ENCODE results near the gene UPB1.

Gene UPB1

GRCh38 chr22:24495365-24495675 lies 188 bp downstream of the UPB1 start:
- H3K4me3 ChIP-seq (ENCODE audit: extremely low read depth, insufficient read depth, low read length, poor library complexity, severe bottlenecking), result no peak overlapping the region
- H3K9me3 ChIP-seq (ENCODE audit: control insufficient read depth, low read length), result no peaks in the 10 kb centered on the region
- no peak overlapping the region for H3K27ac ChIP-seq (ENCODE audit: low read depth, low read length, severe bottlenecking)
- WGBS, 2 experiments (ENCODE audit: insufficient coverage in 2 of 2), result 94 to 96% methylated on average over 10 to 17 of the region's 17 CpGs
- no peaks in the 10 kb centered on the region for H3K36me3 ChIP-seq (ENCODE audit: control insufficient read depth, insufficient read depth, low read length)
- H3K4me1 ChIP-seq (ENCODE audit: control insufficient read depth, insufficient read depth, low read length, poor library complexity, severe bottlenecking), result peaks cover 10% of the 10 kb centered on the region

GRCh38 chr22:24496234-24496633 lies 1.1 kb downstream of the UPB1 start:
- Histone ChIP-seq H3K4me3 (ENCODE audit: extremely low read depth, insufficient read depth, low read length, poor library complexity, severe bottlenecking) (no peak overlapping the region), H3K4me1 (ENCODE audit: control insufficient read depth, insufficient read depth, low read length, poor library complexity, severe bottlenecking) (peaks cover 10% of the 10 kb centered on the region), H3K36me3 (ENCODE audit: control insufficient read depth, insufficient read depth, low read length) (no peaks in the 10 kb centered on the region), H3K9me3 (ENCODE audit: control insufficient read depth, low read length) (no peaks in the 10 kb centered on the region), H3K27ac (ENCODE audit: low read depth, low read length, severe bottlenecking) (no peak overlapping the region)
- WGBS, 2 experiments (ENCODE audit: insufficient coverage in 2 of 2), result 91 to 93% methylated on average over 3 to 4 of the region's 5 CpGs

DNA sequence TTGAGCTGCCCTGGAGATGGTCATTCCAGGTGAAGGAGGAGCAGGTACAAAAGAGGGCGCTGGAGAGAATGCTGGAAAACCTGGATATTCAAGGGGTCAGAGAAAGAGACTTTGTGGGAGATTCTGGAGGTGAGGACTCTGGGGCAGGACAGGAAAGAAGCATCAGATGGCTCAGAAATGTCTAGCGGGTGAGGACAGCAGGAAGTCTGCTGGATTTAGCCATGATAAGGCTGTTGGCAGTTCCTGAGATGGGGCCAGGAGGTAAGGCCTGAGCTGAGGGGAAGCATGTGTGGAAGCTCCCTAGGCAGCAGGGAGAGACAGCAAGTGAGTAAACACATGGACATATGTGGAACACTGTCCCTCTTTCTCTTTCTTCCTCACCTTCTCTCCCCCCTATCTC lies 1.5 kb downstream of the UPB1 start:
- no peak overlapping the region for H3K27ac ChIP-seq (ENCODE audit: low read depth, low read length, severe bottlenecking)

GRCh38 chr22:24497841-24498258 lies 2.7 kb downstream of the UPB1 start:
- H3K4me3 ChIP-seq (ENCODE audit: extremely low read depth, insufficient read depth, low read length, poor library complexity, severe bottlenecking), result no peak overlapping the region
- H3K36me3 ChIP-seq (ENCODE audit: control insufficient read depth, insufficient read depth, low read length), result no peaks in the 10 kb centered on the region
- H3K27ac ChIP-seq (ENCODE audit: low read depth, low read length, severe bottlenecking), result no peak overlapping the region
- no peaks in the 10 kb centered on the region for H3K9me3 ChIP-seq (ENCODE audit: control insufficient read depth, low read length)
- 71 to 83% methylated on average over 1 of the region's 2 CpGs for WGBS, 2 experiments (ENCODE audit: insufficient coverage in 2 of 2)
- peaks cover 12% of the 10 kb centered on the region for H3K4me1 ChIP-seq (ENCODE audit: control insufficient read depth, insufficient read depth, low read length, poor library complexity, severe bottlenecking)

More for the DNA sequence above, 1.5 kb downstream of the UPB1 start:
- no peak overlapping the region for H3K4me3 ChIP-seq (ENCODE audit: extremely low read depth, insufficient read depth, low read length, poor library complexity, severe bottlenecking)
- H3K9me3 ChIP-seq (ENCODE audit: control insufficient read depth, low read length), result no peaks in the 10 kb centered on the region
- H3K36me3 ChIP-seq (ENCODE audit: control insufficient read depth, insufficient read depth, low read length), result no peaks in the 10 kb centered on the region
- H3K4me1 ChIP-seq (ENCODE audit: control insufficient read depth, insufficient read depth, low read length, poor library complexity, severe bottlenecking), result peaks cover 10% of the 10 kb centered on the region
- 50 to 71% methylated on average over 1 to 2 of the region's 2 CpGs for WGBS, 2 experiments (ENCODE audit: insufficient coverage in 2 of 2)

GRCh38 chr22:24498824-24499223 lies 3.7 kb downstream of the UPB1 start:
- Histone ChIP-seq H3K4me3 (ENCODE audit: extremely low read depth, insufficient read depth, low read length, poor library complexity, severe bottlenecking) (no peak overlapping the region), H3K9me3 (ENCODE audit: control insufficient read depth, low read length) (no peaks in the 10 kb centered on the region), H3K36me3 (ENCODE audit: control insufficient read depth, insufficient read depth, low read length) (no peaks in the 10 kb centered on the region), H3K27ac (ENCODE audit: low read depth, low read length, severe bottlenecking) (no peak overlapping the region), H3K4me1 (ENCODE audit: control insufficient read depth, insufficient read depth, low read length, poor library complexity, severe bottlenecking) (peaks cover 13% of the 10 kb centered on the region)
- WGBS, 2 experiments (ENCODE audit: insufficient coverage in 2 of 2), result 84% methylated on average over 9 to 10 of the region's 11 CpGs

DNA sequence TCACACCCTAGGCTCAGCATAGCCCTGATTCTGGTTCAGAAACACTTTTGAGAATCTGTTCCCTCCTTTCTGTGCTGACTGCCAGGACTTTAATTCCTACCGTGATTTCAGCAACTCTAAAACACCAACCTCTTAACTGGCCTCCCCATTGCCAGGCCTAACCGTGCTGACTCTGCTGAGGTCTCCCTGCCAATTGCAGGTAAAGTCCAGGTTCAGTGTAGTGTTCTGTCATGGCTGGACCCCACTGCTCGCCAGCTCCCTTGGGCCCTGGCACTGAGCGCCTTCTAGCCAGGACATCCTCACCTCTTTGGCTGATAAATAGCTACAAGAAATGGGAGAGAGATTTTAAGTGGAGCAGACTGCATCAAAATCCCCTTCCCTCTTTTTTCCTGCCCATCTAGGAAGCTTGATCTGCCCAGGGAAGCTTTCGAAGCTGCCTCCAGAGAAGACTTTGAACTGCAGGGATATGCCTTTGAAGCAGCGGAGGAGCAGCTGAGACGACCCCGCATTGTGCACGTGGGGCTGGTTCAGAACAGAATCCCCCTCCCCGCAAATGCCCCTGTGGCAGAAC lies 4.7 kb downstream of the UPB1 start:
- no peaks in the 10 kb centered on the region for H3K9me3 ChIP-seq (ENCODE audit: control insufficient read depth, low read length)
- no peak overlapping the region for H3K27ac ChIP-seq (ENCODE audit: low read depth, low read length, severe bottlenecking)
- H3K4me3 ChIP-seq (ENCODE audit: extremely low read depth, insufficient read depth, low read length, poor library complexity, severe bottlenecking), result no peak overlapping the region
- H3K4me1 ChIP-seq (ENCODE audit: control insufficient read depth, insufficient read depth, low read length, poor library complexity, severe bottlenecking), result peaks cover 5% of the 10 kb centered on the region
- 90 to 94% methylated on average over 4 to 6 of the region's 10 CpGs for WGBS, 2 experiments (ENCODE audit: insufficient coverage in 2 of 2)
- no peaks in the 10 kb centered on the region for H3K36me3 ChIP-seq (ENCODE audit: control insufficient read depth, insufficient read depth, low read length)

- Histone ChIP-seq H3K27ac (ENCODE audit: low read depth, low read length, severe bottlenecking) (no peak overlapping the region), H3K4me3 (ENCODE audit: extremely low read depth, insufficient read depth, low read length, poor library complexity, severe bottlenecking) (no peak overlapping the region), H3K9me3 (ENCODE audit: control insufficient read depth, low read length) (no peaks in the 10 kb centered on the region), H3K4me1 (ENCODE audit: control insufficient read depth, insufficient read depth, low read length, poor library complexity, severe bottlenecking) (peaks cover 3% of the 10 kb centered on the region), H3K36me3 (ENCODE audit: control insufficient read depth, insufficient read depth, low read length) (no peaks in the 10 kb centered on the region)
- 72 to 78% methylated on average over 14 to 15 of the region's 16 CpGs for WGBS, 2 experiments (ENCODE audit: insufficient coverage in 2 of 2)
Observed at GRCh38 chr22:24500277-24500820, 5.2 kb downstream of the UPB1 start.

- H3K4me1 ChIP-seq (ENCODE audit: control insufficient read depth, insufficient read depth, low read length, poor library complexity, severe bottlenecking), result peaks cover 4% of the 10 kb centered on the region
- H3K4me3 ChIP-seq (ENCODE audit: extremely low read depth, insufficient read depth, low read length, poor library complexity, severe bottlenecking), result no peak overlapping the region
- H3K9me3 ChIP-seq (ENCODE audit: control insufficient read depth, low read length), result no peaks in the 10 kb centered on the region
- no peak overlapping the region for H3K27ac ChIP-seq (ENCODE audit: low read depth, low read length, severe bottlenecking)
- WGBS, 2 experiments (ENCODE audit: insufficient coverage in 2 of 2), result 72 to 82% methylated on average over 5 to 6 of the region's 8 CpGs
- H3K36me3 ChIP-seq (ENCODE audit: control insufficient read depth, insufficient read depth, low read length), result no peaks in the 10 kb centered on the region
Observed at GRCh38 chr22:24501301-24502005, 6.3 kb downstream of the UPB1 start.

GRCh38 chr22:24502034-24502433 lies 6.9 kb downstream of the UPB1 start:
- WGBS, 2 experiments (ENCODE audit: insufficient coverage in 2 of 2), result 76 to 86% methylated on average over 5 of the region's 7 CpGs

DNA sequence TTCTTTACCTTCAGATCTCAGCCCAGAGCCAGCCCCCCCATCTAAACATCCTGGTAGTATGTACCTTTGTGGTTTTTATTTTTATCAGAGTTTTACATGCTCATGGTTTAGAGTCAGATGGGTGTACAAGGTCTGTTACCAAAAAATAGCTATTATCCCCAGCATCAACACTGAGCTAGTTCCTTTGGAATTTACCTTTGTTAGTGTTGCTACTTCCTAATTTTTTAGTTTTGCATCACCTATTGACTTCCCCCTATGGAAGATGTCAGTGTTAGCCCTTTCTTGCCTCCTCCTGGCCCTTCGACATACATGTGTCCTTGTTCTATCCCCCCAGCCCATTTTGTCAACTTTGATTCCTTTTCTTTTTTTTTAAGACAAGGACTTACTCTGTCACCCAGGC lies 7.4 kb downstream of the UPB1 start:
- Histone ChIP-seq H3K36me3 (ENCODE audit: control insufficient read depth, insufficient read depth, low read length) (no peaks in the 10 kb centered on the region), H3K27ac (ENCODE audit: low read depth, low read length, severe bottlenecking) (no peak overlapping the region), H3K4me3 (ENCODE audit: extremely low read depth, insufficient read depth, low read length, poor library complexity, severe bottlenecking) (no peak overlapping the region), H3K9me3 (ENCODE audit: control insufficient read depth, low read length) (no peaks in the 10 kb centered on the region), H3K4me1 (ENCODE audit: control insufficient read depth, insufficient read depth, low read length, poor library complexity, severe bottlenecking) (peaks cover 13% of the 10 kb centered on the region)
- 100% methylated on average over 1 of the region's 1 CpG for WGBS, 2 experiments (ENCODE audit: insufficient coverage in 2 of 2)

More at GRCh38 chr22:24502034-24502433, 6.9 kb downstream of the UPB1 start:
- H3K4me3 ChIP-seq (ENCODE audit: extremely low read depth, insufficient read depth, low read length, poor library complexity, severe bottlenecking), result no peak overlapping the region
- H3K4me1 ChIP-seq (ENCODE audit: control insufficient read depth, insufficient read depth, low read length, poor library complexity, severe bottlenecking), result peaks cover 10% of the 10 kb centered on the region
- H3K36me3 ChIP-seq (ENCODE audit: control insufficient read depth, insufficient read depth, low read length), result no peaks in the 10 kb centered on the region
- H3K27ac ChIP-seq (ENCODE audit: low read depth, low read length, severe bottlenecking), result no peak overlapping the region
- no peaks in the 10 kb centered on the region for H3K9me3 ChIP-seq (ENCODE audit: control insufficient read depth, low read length)
